T-helper 17 cell (primary cell): ENCODE data around the gene GMNN. TPM values are rescaled to one million over a fixed set of nuclear protein-coding genes. Genes with fewer than 3 reads are reported as not detected.

Experiments
- ATAC-seq: fragments of 150-1000 bp; cut with Tn5 transposase; 2 replicates; pipeline ENCODE4 v1.10.0; 2021; ENCODE audit warnings: mild to moderate bottlenecking, moderate library complexity
- DNase-seq, 3 donors: peaks; one replicate each; pipeline versions ENCODE4 v3.0.0 to v3.0.0-alpha.2; 2020 to 2021
- H3K9me3 ChIP-seq: one replicate; pipeline ENCODE4 v1.7.0; 2013; ENCODE audit warnings: low read length, mild to moderate bottlenecking; ENCODE audit not compliant: control insufficient read depth, poor library complexity, severe bottlenecking
- H3K27ac Mint-ChIP-seq: one replicate; pipeline ENCODE4 v1.8.0; 2022; ENCODE audit warnings: mild to moderate bottlenecking, moderate library complexity, mixed read lengths
- H3K27me3 Mint-ChIP-seq: one replicate; pipeline ENCODE4 v1.8.0; 2022; ENCODE audit warnings: mixed read lengths
- H3K36me3 Mint-ChIP-seq: one replicate; pipeline ENCODE4 v1.8.0; 2022; ENCODE audit warnings: low read depth, mixed read lengths
- H3K4me1 Mint-ChIP-seq: one replicate; pipeline ENCODE4 v1.8.0; 2022; ENCODE audit warnings: mild to moderate bottlenecking, mixed read lengths
- H3K4me3 Mint-ChIP-seq: one replicate; pipeline ENCODE4 v1.8.0; 2022; ENCODE audit warnings: mild to moderate bottlenecking, moderate library complexity, mixed read lengths
- total RNA-seq, 4 donors: library from RNA in 2 of 4; stranded (reverse) in 2 of 4; gene quantifications; one replicate each; pipeline ENCODE4 v1.2.3 and lab custom pipeline; 2022 to 2026

GMNN gene
- total RNA-seq, 2 donors from 2014 or later, result 11.7 to 15.3 TPM

GRCh38 chr6:24798740-24799540 lies 24.2 kb downstream of the GMNN start, which contains the start of gene ARMH2:
ARMH2 (minus strand) TSS chr6:24798917; CDS start chr6:24798857, 60 bp downstream.
- peaks cover 3% of the 10 kb centered on the region for H3K36me3 Mint-ChIP-seq
- ATAC-seq (no peak), DNase-seq (no peak)
- no peaks in the 10 kb centered on the region for H3K9me3 ChIP-seq
- H3K4me3 Mint-ChIP-seq, result no peak within 1 kb of the TSS
- no peaks in the 10 kb centered on the region for H3K27me3 Mint-ChIP-seq
- peak within 1 kb of the TSS; percentile 66 for H3K27ac Mint-ChIP-seq
- peaks cover 17% of the 10 kb centered on the region for H3K4me1 Mint-ChIP-seq

GRCh38 chr6:24799541-24799915 lies 24.8 kb downstream of the GMNN start:
- H3K27ac Mint-ChIP-seq, result peak overlapping the region; percentile 66
- no peaks in the 10 kb centered on the region for H3K27me3 Mint-ChIP-seq
- no peak overlapping the region for H3K4me3 Mint-ChIP-seq
- ATAC-seq, result no peak
- peaks cover 3% of the 10 kb centered on the region for H3K36me3 Mint-ChIP-seq
- DNase-seq, result no peak
- no peaks in the 10 kb centered on the region for H3K9me3 ChIP-seq
- peaks cover 17% of the 10 kb centered on the region for H3K4me1 Mint-ChIP-seq

- H3K27me3 Mint-ChIP-seq, result no peaks in the 10 kb centered on the region
- H3K4me1 Mint-ChIP-seq, result peaks cover 15% of the 10 kb centered on the region
- no peak for DNase-seq
- peaks cover 3% of the 10 kb centered on the region for H3K36me3 Mint-ChIP-seq
- no peaks in the 10 kb centered on the region for H3K9me3 ChIP-seq
- ATAC-seq, result no peak
- peak overlapping the region; percentile 37 for H3K27ac Mint-ChIP-seq
- no peak overlapping the region for H3K4me3 Mint-ChIP-seq
Observed at GRCh38 chr6:24802271-24803059, 27.7 kb downstream of the GMNN start.

- Mint-ChIP-seq H3K36me3 (peaks cover 3% of the 10 kb centered on the region), H3K4me3 (no peak overlapping the region)
Observed at GRCh38 chr6:24807584-24807983, 32.8 kb downstream of the GMNN start.

GRCh38 chr6:24809728-24810127 lies 35.0 kb downstream of the GMNN start:
- Mint-ChIP-seq H3K27ac (no peak overlapping the region), H3K4me1 (peaks cover 3% of the 10 kb centered on the region), H3K36me3 (no peaks in the 10 kb centered on the region), H3K4me3 (no peak overlapping the region), H3K27me3 (no peaks in the 10 kb centered on the region)
- ATAC-seq (no peak), DNase-seq (no peak)
- H3K9me3 ChIP-seq, result no peaks in the 10 kb centered on the region

More at GRCh38 chr6:24807584-24807983, 32.8 kb downstream of the GMNN start:
- Mint-ChIP-seq H3K27me3 (no peaks in the 10 kb centered on the region), H3K4me1 (peaks cover 3% of the 10 kb centered on the region), H3K27ac (no peak overlapping the region)
- DNase-seq (no peak), ATAC-seq (no peak)
- no peaks in the 10 kb centered on the region for H3K9me3 ChIP-seq

- H3K36me3 Mint-ChIP-seq, result peaks cover 6% of the 10 kb centered on the region
- H3K4me1 Mint-ChIP-seq, result peaks cover 2% of the 10 kb centered on the region
- DNase-seq (no peak), ATAC-seq (no peak)
- peak overlapping the region; percentile 14 for H3K27ac Mint-ChIP-seq
- no peaks in the 10 kb centered on the region for H3K27me3 Mint-ChIP-seq
- no peaks in the 10 kb centered on the region for H3K9me3 ChIP-seq
- H3K4me3 Mint-ChIP-seq, result no peak overlapping the region
Observed at GRCh38 chr6:24818346-24818745, 43.6 kb downstream of the GMNN start.

- Mint-ChIP-seq H3K27me3 (no peaks in the 10 kb centered on the region), H3K4me3 (no peak overlapping the region), H3K36me3 (peaks cover 10% of the 10 kb centered on the region), H3K27ac (peak overlapping the region; percentile 34), H3K4me1 (peaks cover 4% of the 10 kb centered on the region)
- ATAC-seq (no peak), DNase-seq (no peak)
- H3K9me3 ChIP-seq, result no peaks in the 10 kb centered on the region
Observed at GRCh38 chr6:24821860-24822444, 47.2 kb downstream of the GMNN start.

- Mint-ChIP-seq H3K27me3 (no peaks in the 10 kb centered on the region), H3K4me1 (peaks cover 9% of the 10 kb centered on the region), H3K27ac (peak overlapping the region; percentile 49), H3K4me3 (no peak overlapping the region), H3K36me3 (peaks cover 7% of the 10 kb centered on the region)
- no peak for DNase-seq
- H3K9me3 ChIP-seq, result no peaks in the 10 kb centered on the region
- no peak for ATAC-seq
Observed at GRCh38 chr6:24822696-24823095, 48.0 kb downstream of the GMNN start.

GRCh38 chr6:24823185-24823584 lies 48.4 kb downstream of the GMNN start:
- Mint-ChIP-seq H3K27ac (peak overlapping the region; percentile 49), H3K4me1 (peaks cover 13% of the 10 kb centered on the region), H3K4me3 (no peak overlapping the region), H3K36me3 (peaks cover 7% of the 10 kb centered on the region), H3K27me3 (no peaks in the 10 kb centered on the region)
- H3K9me3 ChIP-seq, result no peaks in the 10 kb centered on the region
- no peak for ATAC-seq
- no peak for DNase-seq

GRCh38 chr6:24824142-24824938 lies 49.6 kb downstream of the GMNN start:
- Mint-ChIP-seq H3K27me3 (no peaks in the 10 kb centered on the region), H3K4me3 (no peak overlapping the region), H3K36me3 (peaks cover 9% of the 10 kb centered on the region), H3K4me1 (peaks cover 15% of the 10 kb centered on the region), H3K27ac (peak overlapping the region; percentile 49)
- DNase-seq (no peak), ATAC-seq (no peak)
- H3K9me3 ChIP-seq, result no peaks in the 10 kb centered on the region

- Mint-ChIP-seq H3K4me3 (no peak overlapping the region), H3K36me3 (peaks cover 9% of the 10 kb centered on the region), H3K27ac (no peak overlapping the region), H3K4me1 (peaks cover 15% of the 10 kb centered on the region), H3K27me3 (no peaks in the 10 kb centered on the region)
- H3K9me3 ChIP-seq, result no peaks in the 10 kb centered on the region
- ATAC-seq, result no peak
- DNase-seq, result no peak
Observed at GRCh38 chr6:24825130-24825630, 50.4 kb downstream of the GMNN start.

GRCh38 chr6:24827162-24827561 lies 52.4 kb downstream of the GMNN start:
- Mint-ChIP-seq H3K27me3 (no peaks in the 10 kb centered on the region), H3K4me3 (no peak overlapping the region), H3K4me1 (peaks cover 18% of the 10 kb centered on the region), H3K27ac (peak overlapping the region; percentile 78), H3K36me3 (peaks cover 10% of the 10 kb centered on the region)
- H3K9me3 ChIP-seq, result no peaks in the 10 kb centered on the region
- ATAC-seq (no peak), DNase-seq (no peak)
